C4-2B (cell line): Measurements from ENCODE around the gene RHCE.

Experiments
- ZFX ChIP-seq: fragments of 450-650 bp; IDR thresholded peaks from 2 replicates; pipeline ENCODE4 v1.6.1; 2017
- TF ChIP-seq, protein P1 (sequence below): fragments of 450-650 bp; conservative IDR thresholded peaks from 2 replicates; pipeline ENCODE4 v1.5.1; 2017; ENCODE audit warnings: mild to moderate bottlenecking

- TF ChIP-seq, protein P1, sequence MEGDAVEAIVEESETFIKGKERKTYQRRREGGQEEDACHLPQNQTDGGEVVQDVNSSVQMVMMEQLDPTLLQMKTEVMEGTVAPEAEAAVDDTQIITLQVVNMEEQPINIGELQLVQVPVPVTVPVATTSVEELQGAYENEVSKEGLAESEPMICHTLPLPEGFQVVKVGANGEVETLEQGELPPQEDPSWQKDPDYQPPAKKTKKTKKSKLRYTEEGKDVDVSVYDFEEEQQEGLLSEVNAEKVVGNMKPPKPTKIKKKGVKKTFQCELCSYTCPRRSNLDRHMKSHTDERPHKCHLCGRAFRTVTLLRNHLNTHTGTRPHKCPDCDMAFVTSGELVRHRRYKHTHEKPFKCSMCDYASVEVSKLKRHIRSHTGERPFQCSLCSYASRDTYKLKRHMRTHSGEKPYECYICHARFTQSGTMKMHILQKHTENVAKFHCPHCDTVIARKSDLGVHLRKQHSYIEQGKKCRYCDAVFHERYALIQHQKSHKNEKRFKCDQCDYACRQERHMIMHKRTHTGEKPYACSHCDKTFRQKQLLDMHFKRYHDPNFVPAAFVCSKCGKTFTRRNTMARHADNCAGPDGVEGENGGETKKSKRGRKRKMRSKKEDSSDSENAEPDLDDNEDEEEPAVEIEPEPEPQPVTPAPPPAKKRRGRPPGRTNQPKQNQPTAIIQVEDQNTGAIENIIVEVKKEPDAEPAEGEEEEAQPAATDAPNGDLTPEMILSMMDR: no peak
- TF ChIP-seq ZFX: no peak
Observed at GRCh38 chr1:25467193-25467592, 46.6 kb upstream of the RHCE start.
